ENCODE results near the gene PLXNA2. TPM values are rescaled to one million over a fixed set of nuclear protein-coding genes. Genes with fewer than 3 reads are reported as not detected.

The PLXNA2 gene
- total RNA-seq, 1 experiment from 2014 or later = 34.8 TPM

- no peak overlapping the region for H3K27ac ChIP-seq
- no peak for DNase-seq
- H3K9me3 ChIP-seq (replicated peaks) = no peaks in the 10 kb centered on the region
- H3K36me3 ChIP-seq = peaks cover 13% of the 10 kb centered on the region; the same call in 1 of the 2 replicates
- H3K4me1 ChIP-seq = peaks cover 17% of the 10 kb centered on the region
- no peak overlapping the region for H3K4me3 ChIP-seq
- H3K27me3 ChIP-seq = no peaks in the 10 kb centered on the region
Measured at GRCh38 chr1:208115924-208116640, 128.1 kb downstream of the PLXNA2 start.

- Histone ChIP-seq H3K4me3 (no peak overlapping the region), H3K36me3 (peaks cover 14% of the 10 kb centered on the region; the same call in 1 of the 2 replicates), H3K27ac (no peak overlapping the region), H3K27me3 (no peaks in the 10 kb centered on the region), H3K4me1 (peaks cover 46% of the 10 kb centered on the region), H3K9me3 (replicated peaks) (no peaks in the 10 kb centered on the region)
- DNase-seq = no peak
Measured at GRCh38 chr1:208113011-208113410, 131.2 kb downstream of the PLXNA2 start.

- Histone ChIP-seq H3K4me1 (peaks cover 48% of the 10 kb centered on the region), H3K27ac (no peak overlapping the region), H3K36me3 (peaks cover 11% of the 10 kb centered on the region; the same call in 1 of the 2 replicates), H3K27me3 (no peaks in the 10 kb centered on the region), H3K4me3 (no peak overlapping the region), H3K9me3 (replicated peaks) (no peaks in the 10 kb centered on the region)
- no peak for DNase-seq
Measured at GRCh38 chr1:208112401-208112800, 131.8 kb downstream of the PLXNA2 start.

GRCh38 chr1:208111646-208112190 lies 132.5 kb downstream of the PLXNA2 start:
- no peaks in the 10 kb centered on the region for H3K27me3 ChIP-seq
- peak in 1 of 2 experiments; percentile 26 for DNase-seq

GRCh38 chr1:208110296-208110695 lies 133.9 kb downstream of the PLXNA2 start:
- no peak overlapping the region for H3K4me3 ChIP-seq
- H3K9me3 ChIP-seq (replicated peaks) = no peaks in the 10 kb centered on the region
- H3K27me3 ChIP-seq = no peaks in the 10 kb centered on the region
- H3K36me3 ChIP-seq = peaks cover 10% of the 10 kb centered on the region; the same call in 1 of the 2 replicates
- peak overlapping the region; percentile 68 for H3K27ac ChIP-seq
- peaks cover 67% of the 10 kb centered on the region for H3K4me1 ChIP-seq
- DNase-seq = peak; percentile 86 to 92

More at GRCh38 chr1:208111646-208112190, 132.5 kb downstream of the PLXNA2 start:
- Histone ChIP-seq H3K4me3 (no peak overlapping the region), H3K4me1 (peaks cover 52% of the 10 kb centered on the region), H3K27ac (peak overlapping the region; percentile 14; the same call in 1 of the 2 replicates), H3K9me3 (replicated peaks) (no peaks in the 10 kb centered on the region), H3K36me3 (peaks cover 11% of the 10 kb centered on the region; the same call in 1 of the 2 replicates)

- peak; percentile 24 to 33 for DNase-seq
- Histone ChIP-seq H3K27me3 (no peaks in the 10 kb centered on the region), H3K27ac (peak overlapping the region; percentile 68), H3K9me3 (replicated peaks) (no peaks in the 10 kb centered on the region), H3K36me3 (peaks cover 9% of the 10 kb centered on the region; the same call in 1 of the 2 replicates), H3K4me1 (peaks cover 67% of the 10 kb centered on the region), H3K4me3 (no peak overlapping the region)
Measured at GRCh38 chr1:208108646-208109330, 135.4 kb downstream of the PLXNA2 start.

- H3K4me1 ChIP-seq = peaks cover 67% of the 10 kb centered on the region
Measured at GRCh38 chr1:208108213-208108608, 136.0 kb downstream of the PLXNA2 start.

GRCh38 chr1:208107425-208108212 lies 136.6 kb downstream of the PLXNA2 start:
- no peak for DNase-seq
- H3K27me3 ChIP-seq = no peaks in the 10 kb centered on the region
- no peaks in the 10 kb centered on the region for H3K9me3 ChIP-seq (replicated peaks)
- H3K36me3 ChIP-seq = peaks cover 7% of the 10 kb centered on the region; the same call in 1 of the 2 replicates
- H3K27ac ChIP-seq = no peak overlapping the region
- H3K4me3 ChIP-seq = no peak overlapping the region
- peaks cover 70% of the 10 kb centered on the region for H3K4me1 ChIP-seq

More at GRCh38 chr1:208108213-208108608, 136.0 kb downstream of the PLXNA2 start:
- H3K36me3 ChIP-seq = peaks cover 7% of the 10 kb centered on the region; the same call in 1 of the 2 replicates
- H3K27ac ChIP-seq = no peak overlapping the region
- H3K9me3 ChIP-seq (replicated peaks) = no peaks in the 10 kb centered on the region
- DNase-seq = no peak
- no peaks in the 10 kb centered on the region for H3K27me3 ChIP-seq
- H3K4me3 ChIP-seq = no peak overlapping the region

- H3K27me3 ChIP-seq = no peaks in the 10 kb centered on the region
- no peaks in the 10 kb centered on the region for H3K9me3 ChIP-seq (replicated peaks)
- DNase-seq = no peak
- peaks cover 2% of the 10 kb centered on the region; the same call in 1 of the 2 replicates for H3K36me3 ChIP-seq
- H3K4me1 ChIP-seq = peaks cover 71% of the 10 kb centered on the region
- peak overlapping the region; percentile 76 for H3K27ac ChIP-seq
- H3K4me3 ChIP-seq = no peak overlapping the region
Measured at GRCh38 chr1:208106218-208106617, 138.0 kb downstream of the PLXNA2 start.

GRCh38 chr1:208105756-208106155 lies 138.4 kb downstream of the PLXNA2 start:
- H3K4me1 ChIP-seq = peaks cover 67% of the 10 kb centered on the region
- H3K27ac ChIP-seq = peak overlapping the region; percentile 76
- peaks cover 2% of the 10 kb centered on the region; the same call in 1 of the 2 replicates for H3K36me3 ChIP-seq
- no peak overlapping the region for H3K4me3 ChIP-seq
- H3K9me3 ChIP-seq (replicated peaks) = no peaks in the 10 kb centered on the region
- H3K27me3 ChIP-seq = no peaks in the 10 kb centered on the region
- peak; percentile 87 to 95 for DNase-seq

- H3K9me3 ChIP-seq (replicated peaks) = no peaks in the 10 kb centered on the region
- H3K27me3 ChIP-seq = no peaks in the 10 kb centered on the region
- peaks cover 48% of the 10 kb centered on the region for H3K4me1 ChIP-seq
- H3K27ac ChIP-seq = no peak overlapping the region
- DNase-seq = no peak
- peaks cover 2% of the 10 kb centered on the region; the same call in 1 of the 2 replicates for H3K36me3 ChIP-seq
- no peak overlapping the region for H3K4me3 ChIP-seq
Measured at GRCh38 chr1:208103597-208104513, 140.3 kb downstream of the PLXNA2 start.

GRCh38 chr1:208101661-208102431 lies 142.3 kb downstream of the PLXNA2 start:
- H3K27ac ChIP-seq = peak overlapping the region; percentile 4; the same call in 1 of the 2 replicates
- no peak overlapping the region for H3K4me3 ChIP-seq
- H3K36me3 ChIP-seq = peaks cover 8% of the 10 kb centered on the region
- peak; percentile 89 to 93 for DNase-seq
- H3K9me3 ChIP-seq (replicated peaks) = no peaks in the 10 kb centered on the region
- peaks cover 32% of the 10 kb centered on the region for H3K4me1 ChIP-seq
- no peaks in the 10 kb centered on the region for H3K27me3 ChIP-seq

- Histone ChIP-seq H3K36me3 (peaks cover 12% of the 10 kb centered on the region), H3K4me1 (peaks cover 22% of the 10 kb centered on the region), H3K27me3 (no peaks in the 10 kb centered on the region), H3K9me3 (replicated peaks) (no peaks in the 10 kb centered on the region), H3K27ac (no peak overlapping the region), H3K4me3 (no peak overlapping the region)
- DNase-seq = no peak
Measured at GRCh38 chr1:208100906-208101305, 143.3 kb downstream of the PLXNA2 start.

Measured in SJCRH30 (cell line).